ENCODE measurements around the gene LENEP. TPM values are rescaled to one million over a fixed set of nuclear protein-coding genes. Genes with fewer than 3 reads are reported as not detected.

The LENEP gene
- total RNA-seq, 1 experiment from 2014 or later = 0.50 TPM

DNA sequence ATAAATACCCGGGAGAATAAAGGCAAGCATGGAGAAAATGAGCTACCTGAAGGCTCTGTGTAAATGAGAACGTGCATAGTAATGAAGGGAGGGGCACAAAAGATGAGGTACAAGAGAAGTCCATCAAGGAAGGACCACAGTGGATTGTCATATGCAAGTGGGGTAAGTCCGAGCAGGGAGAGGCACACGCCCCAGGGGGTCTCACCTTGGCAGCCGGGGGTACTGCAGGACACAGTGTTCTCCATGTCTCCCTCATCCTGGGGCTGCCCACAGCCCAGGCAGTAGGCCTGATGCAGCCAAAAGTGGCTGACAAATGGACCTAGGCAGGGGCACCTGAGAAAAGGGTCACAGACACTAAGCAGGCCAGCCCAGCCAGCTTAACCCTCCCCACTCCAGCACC lies 30.2 kb downstream of the LENEP start:
- no peaks in the 10 kb centered on the region for H3K36me3 ChIP-seq (ENCODE audit: control insufficient read depth, insufficient read depth, low read length)
- Mint-ChIP-seq H3K9me3 (ENCODE audit: unreplicated experiment) (no peaks in the 10 kb centered on the region), H3K27me3 (ENCODE audit: insufficient read depth, unreplicated experiment) (no peaks in the 10 kb centered on the region), H3K36me3 (ENCODE audit: insufficient read depth, unreplicated experiment) (peaks cover 32% of the 10 kb centered on the region), H3K27ac (ENCODE audit: unreplicated experiment) (no peak overlapping the region), H3K4me1 (ENCODE audit: low read depth, unreplicated experiment) (peaks cover 30% of the 10 kb centered on the region), H3K4me3 (ENCODE audit: unreplicated experiment) (no peak overlapping the region)
- H3K4me3 ChIP-seq (ENCODE audit: low read depth, low read length) = no peak overlapping the region
- DNase-seq = no peak
- H3K27me3 ChIP-seq (replicated peaks; ENCODE audit: control insufficient read depth, insufficient read depth, low read length) = no peaks in the 10 kb centered on the region
- no peaks in the 10 kb centered on the region for H3K9me3 ChIP-seq
- TF ChIP-seq, protein P1, sequence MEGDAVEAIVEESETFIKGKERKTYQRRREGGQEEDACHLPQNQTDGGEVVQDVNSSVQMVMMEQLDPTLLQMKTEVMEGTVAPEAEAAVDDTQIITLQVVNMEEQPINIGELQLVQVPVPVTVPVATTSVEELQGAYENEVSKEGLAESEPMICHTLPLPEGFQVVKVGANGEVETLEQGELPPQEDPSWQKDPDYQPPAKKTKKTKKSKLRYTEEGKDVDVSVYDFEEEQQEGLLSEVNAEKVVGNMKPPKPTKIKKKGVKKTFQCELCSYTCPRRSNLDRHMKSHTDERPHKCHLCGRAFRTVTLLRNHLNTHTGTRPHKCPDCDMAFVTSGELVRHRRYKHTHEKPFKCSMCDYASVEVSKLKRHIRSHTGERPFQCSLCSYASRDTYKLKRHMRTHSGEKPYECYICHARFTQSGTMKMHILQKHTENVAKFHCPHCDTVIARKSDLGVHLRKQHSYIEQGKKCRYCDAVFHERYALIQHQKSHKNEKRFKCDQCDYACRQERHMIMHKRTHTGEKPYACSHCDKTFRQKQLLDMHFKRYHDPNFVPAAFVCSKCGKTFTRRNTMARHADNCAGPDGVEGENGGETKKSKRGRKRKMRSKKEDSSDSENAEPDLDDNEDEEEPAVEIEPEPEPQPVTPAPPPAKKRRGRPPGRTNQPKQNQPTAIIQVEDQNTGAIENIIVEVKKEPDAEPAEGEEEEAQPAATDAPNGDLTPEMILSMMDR (IDR thresholded peaks at IDR 0.05; ENCODE audit: insufficient read depth in 1 of 2, low read depth in 1 of 2, low read length in 1 of 2, severe bottlenecking in 1 of 2, unreplicated experiment in 1 of 2) = no peak
- POLR2A ChIA-PET = no interaction called here
- intact Hi-C loops (cut with micrococcal nuclease; ENCODE audit: unreplicated experiment) = no loop called here
- BruUV-seq (replicated peaks) = no TSS peak
- CTCF ChIA-PET = no interaction called here
- peaks cover 10% of the 10 kb centered on the region for H3K4me1 ChIP-seq

DNA sequence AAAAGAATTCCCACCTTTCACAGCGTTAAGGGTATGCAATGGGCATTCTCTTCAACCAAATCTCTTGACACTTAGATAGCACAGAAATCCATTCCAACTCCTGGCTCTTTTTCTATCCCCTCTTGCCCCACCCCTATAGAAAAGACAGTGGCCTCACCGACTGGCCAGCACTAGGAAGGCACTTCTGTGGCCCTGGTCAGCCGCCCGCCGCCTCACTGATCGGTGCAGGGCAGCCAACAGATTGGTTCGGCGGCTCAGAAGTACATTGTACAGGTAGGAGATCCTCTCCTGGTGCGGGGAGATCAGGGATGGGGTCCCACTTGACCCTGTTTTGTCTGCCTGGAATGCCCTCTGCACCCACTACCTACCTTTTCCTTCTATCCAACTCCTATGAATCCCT lies 30.9 kb downstream of the LENEP start:
- no peak for DNase-seq
- Mint-ChIP-seq H3K27ac (ENCODE audit: unreplicated experiment) (no peak overlapping the region), H3K4me1 (ENCODE audit: low read depth, unreplicated experiment) (peaks cover 25% of the 10 kb centered on the region), H3K4me3 (ENCODE audit: unreplicated experiment) (no peak overlapping the region), H3K36me3 (ENCODE audit: insufficient read depth, unreplicated experiment) (peaks cover 27% of the 10 kb centered on the region), H3K27me3 (ENCODE audit: insufficient read depth, unreplicated experiment) (no peaks in the 10 kb centered on the region), H3K9me3 (ENCODE audit: unreplicated experiment) (no peaks in the 10 kb centered on the region)
- H3K36me3 ChIP-seq (ENCODE audit: control insufficient read depth, insufficient read depth, low read length) = no peaks in the 10 kb centered on the region
- no TSS peak for BruUV-seq (replicated peaks)
- no peak overlapping the region for H3K4me3 ChIP-seq (ENCODE audit: low read depth, low read length)
- no peaks in the 10 kb centered on the region for H3K27me3 ChIP-seq (replicated peaks; ENCODE audit: control insufficient read depth, insufficient read depth, low read length)
- ChIA-PET POLR2A (no interaction called here), CTCF (interaction anchor here (1.0 kb wide), 2 partner anchors 27 to 81 kb away, joined by 3 to 4 read pairs; partner anchors contain the start of gene ADAM15)
- TF ChIP-seq, protein P1 (IDR thresholded peaks at IDR 0.05; ENCODE audit: insufficient read depth in 1 of 2, low read depth in 1 of 2, low read length in 1 of 2, severe bottlenecking in 1 of 2, unreplicated experiment in 1 of 2) = no peak
- intact Hi-C loops (cut with micrococcal nuclease; ENCODE audit: unreplicated experiment) = no loop called here
- peaks cover 10% of the 10 kb centered on the region for H3K4me1 ChIP-seq
- no peaks in the 10 kb centered on the region for H3K9me3 ChIP-seq

DNA sequence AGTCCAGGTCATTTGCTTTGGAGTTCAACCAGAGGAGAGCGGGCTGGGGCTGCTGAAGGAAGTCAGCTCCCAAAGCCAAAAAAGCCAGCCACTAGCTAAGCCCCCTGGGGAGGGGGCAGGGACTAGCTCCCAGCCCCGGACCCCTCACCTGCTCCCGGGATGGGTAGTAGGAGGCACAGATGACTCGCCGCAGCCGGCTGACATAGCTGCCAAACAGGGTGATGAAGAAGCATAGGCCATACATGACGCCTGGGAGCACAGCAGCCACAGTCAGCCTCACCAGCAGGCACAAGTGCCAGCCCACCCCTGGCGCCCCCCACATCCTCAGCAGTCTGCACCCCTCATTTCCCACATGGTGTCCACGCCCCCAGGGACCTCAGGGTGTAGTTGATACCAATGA lies 32.8 kb downstream of the LENEP start:
- H3K27me3 Mint-ChIP-seq (ENCODE audit: insufficient read depth, unreplicated experiment) = no peaks in the 10 kb centered on the region
- TF ChIP-seq, protein P1 (IDR thresholded peaks at IDR 0.05; ENCODE audit: insufficient read depth in 1 of 2, low read depth in 1 of 2, low read length in 1 of 2, severe bottlenecking in 1 of 2, unreplicated experiment in 1 of 2) = no peak
- H3K9me3 Mint-ChIP-seq (ENCODE audit: unreplicated experiment) = no peaks in the 10 kb centered on the region
- H3K4me3 Mint-ChIP-seq (ENCODE audit: unreplicated experiment) = no peak overlapping the region
- CTCF ChIA-PET = interaction anchor here (1.1 kb wide), 1 partner anchor 8 kb away, joined by 3 read pairs; no protein-coding TSS in a partner anchor
- Histone ChIP-seq H3K36me3 (ENCODE audit: control insufficient read depth, insufficient read depth, low read length) (no peaks in the 10 kb centered on the region), H3K9me3 (no peaks in the 10 kb centered on the region), H3K4me1 (peaks cover 10% of the 10 kb centered on the region), H3K27me3 (replicated peaks; ENCODE audit: control insufficient read depth, insufficient read depth, low read length) (no peaks in the 10 kb centered on the region), H3K4me3 (ENCODE audit: low read depth, low read length) (no peak overlapping the region)
- H3K36me3 Mint-ChIP-seq (ENCODE audit: insufficient read depth, unreplicated experiment) = peaks cover 9% of the 10 kb centered on the region
- DNase-seq = no peak
- H3K27ac Mint-ChIP-seq (ENCODE audit: unreplicated experiment) = no peak overlapping the region
- no TSS peak for BruUV-seq (replicated peaks)
- intact Hi-C loops (cut with micrococcal nuclease; ENCODE audit: unreplicated experiment) = no loop called here
- H3K4me1 Mint-ChIP-seq (ENCODE audit: low read depth, unreplicated experiment) = peaks cover 14% of the 10 kb centered on the region
- POLR2A ChIA-PET = no interaction called here

All from Caco-2 (cell line).